NCI-H460 (cell line): ENCODE data around the gene TBC1D5. TPM values are rescaled to one million over a fixed set of nuclear protein-coding genes. Genes with fewer than 3 reads are reported as not detected.
"Not testable (repeated sequence)": the region's sequence is repeated elsewhere in the genome, so short reads cannot be mapped to it uniquely, and the experiment has no call there.

Experiments
- DNase-seq: peaks from one replicate; pipeline ENCODE4 v3.0.0-alpha.2; 2016; ENCODE audit warnings: low read depth; ENCODE audit errors: extremely low read depth
- total RNA-seq: library from RNA; depleted of rRNA; stranded (reverse); fragments of >200 nt; shearing (Covaris generic); gene quantifications from 2 replicates; pipeline ENCODE4 v1.2.3, GENCODE V29; 2014

Gene TBC1D5
- total RNA-seq, 1 experiment from 2014 or later: 48.7 TPM

DNA sequence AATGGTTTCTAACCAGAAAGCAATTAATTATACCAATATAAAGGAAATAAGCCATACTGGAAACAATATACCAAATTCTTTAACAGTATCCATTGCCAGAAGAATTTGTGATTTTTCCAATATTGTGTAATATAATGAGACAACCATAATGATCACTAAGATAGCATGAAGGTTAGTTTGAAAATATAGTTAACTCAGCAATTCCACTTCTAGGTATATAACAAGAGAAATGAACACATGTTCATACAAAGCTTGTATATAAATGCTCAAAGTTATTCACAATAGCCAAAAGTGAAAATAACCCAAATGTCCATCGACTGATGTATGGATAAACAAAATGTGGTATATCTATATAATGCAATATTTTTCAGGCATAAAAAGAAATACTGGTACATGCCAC lies 369.1 kb downstream of the TBC1D5 start:
- DNase-seq: no peak

DNA sequence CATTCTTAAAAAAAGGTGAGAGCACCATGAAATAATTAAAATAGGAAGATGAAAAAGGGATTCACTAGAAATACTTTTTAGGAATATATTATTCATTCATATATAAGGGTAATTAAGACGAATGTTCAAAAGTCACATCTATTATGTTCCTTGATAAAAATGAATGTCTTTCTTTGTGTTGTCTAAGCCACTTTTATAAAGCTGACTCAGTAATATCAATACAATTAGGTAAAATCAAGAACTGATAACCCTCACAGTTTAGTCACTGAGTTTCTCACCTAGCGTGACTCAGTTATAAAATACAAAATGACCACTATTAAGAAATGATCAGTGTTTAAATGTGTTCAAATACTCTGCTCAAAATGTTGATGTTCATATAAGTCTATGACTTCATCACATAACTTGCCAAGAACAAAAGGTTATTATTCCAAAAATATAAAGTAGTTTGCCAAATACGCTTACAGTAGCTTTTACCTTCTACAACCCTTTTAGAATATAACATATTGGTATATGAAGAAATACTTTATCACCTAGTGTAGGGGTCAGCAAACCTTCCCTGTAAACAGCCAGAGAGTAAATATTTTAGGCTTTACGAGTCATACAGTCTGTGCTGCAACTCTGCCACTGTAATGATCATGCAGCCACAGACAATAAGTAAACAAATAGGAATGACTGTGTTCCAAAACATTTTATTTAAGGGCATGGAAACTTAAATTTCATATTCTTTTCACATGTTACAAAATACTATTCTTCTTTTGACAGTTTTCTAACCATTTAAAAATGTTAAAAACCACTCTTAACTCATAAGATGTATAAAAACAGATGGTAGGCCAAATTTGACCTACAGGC lies 369.8 kb downstream of the TBC1D5 start:
- no peak for DNase-seq

- DNase-seq: no peak
These were observed 372.5 kb downstream of the TBC1D5 start for GRCh38 chr3:17369973-17370372.

- no peak for DNase-seq
These were observed 375.3 kb downstream of the TBC1D5 start for GRCh38 chr3:17367171-17367570.

- peak; percentile 16 for DNase-seq
These were observed 381.4 kb downstream of the TBC1D5 start for GRCh38 chr3:17360991-17361390.

GRCh38 chr3:17359911-17360310 lies 382.5 kb downstream of the TBC1D5 start:
- DNase-seq: no peak

DNA sequence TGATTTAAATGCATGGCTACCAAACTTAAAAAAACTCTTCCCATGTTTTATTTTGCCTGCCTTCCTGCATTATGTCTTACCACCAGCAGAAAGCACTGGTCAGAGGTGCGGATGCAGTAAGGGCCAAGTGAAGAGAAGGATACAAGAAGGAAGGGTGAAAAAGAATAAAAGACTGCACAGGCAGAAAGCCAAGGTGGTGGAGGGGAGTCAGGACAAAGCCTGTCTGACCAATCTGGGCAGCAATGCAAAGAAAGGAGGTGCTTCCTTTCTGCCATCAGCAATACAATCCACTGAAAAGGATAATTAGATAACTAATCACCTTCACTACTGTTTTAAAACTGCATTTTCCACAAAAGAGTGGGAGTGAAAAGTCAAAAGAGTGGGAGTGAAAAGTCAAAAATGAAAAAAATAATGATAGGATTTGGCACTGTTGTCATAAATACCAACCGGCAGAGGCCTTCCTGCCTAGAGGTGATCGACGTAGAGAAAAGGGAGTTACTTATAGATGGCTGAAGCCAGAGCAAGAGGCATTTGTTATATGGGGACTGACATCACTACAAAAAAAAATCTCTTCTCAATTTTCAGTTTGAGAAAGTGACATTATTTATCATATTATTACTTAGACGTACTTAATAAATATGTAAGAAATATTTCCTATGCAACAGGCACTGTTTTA lies 385.3 kb downstream of the TBC1D5 start:
- no peak for DNase-seq

DNA sequence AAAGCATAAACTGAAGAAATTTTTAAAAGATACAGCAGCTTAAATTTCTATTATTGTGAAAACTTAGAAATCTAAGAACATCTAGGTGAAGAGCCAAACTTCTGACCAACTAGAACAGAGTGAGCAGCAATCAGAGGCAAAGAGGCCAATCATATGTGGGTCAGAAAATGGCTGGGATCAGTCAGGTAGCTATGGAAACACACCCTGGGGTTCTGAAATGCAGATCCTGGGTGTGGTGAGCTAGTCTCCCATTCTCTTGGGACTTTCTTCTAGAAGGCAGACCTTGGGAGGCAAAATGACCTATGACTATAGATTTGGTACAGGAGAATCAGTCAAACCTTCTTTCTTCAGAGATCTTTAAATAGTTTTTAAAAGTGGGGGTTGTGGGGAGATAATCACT lies 385.8 kb downstream of the TBC1D5 start:
- no peak for DNase-seq

GRCh38 chr3:17355591-17355990 lies 386.8 kb downstream of the TBC1D5 start:
- no peak for DNase-seq

GRCh38 chr3:17354341-17354740 lies 388.1 kb downstream of the TBC1D5 start:
- DNase-seq: no peak

DNA sequence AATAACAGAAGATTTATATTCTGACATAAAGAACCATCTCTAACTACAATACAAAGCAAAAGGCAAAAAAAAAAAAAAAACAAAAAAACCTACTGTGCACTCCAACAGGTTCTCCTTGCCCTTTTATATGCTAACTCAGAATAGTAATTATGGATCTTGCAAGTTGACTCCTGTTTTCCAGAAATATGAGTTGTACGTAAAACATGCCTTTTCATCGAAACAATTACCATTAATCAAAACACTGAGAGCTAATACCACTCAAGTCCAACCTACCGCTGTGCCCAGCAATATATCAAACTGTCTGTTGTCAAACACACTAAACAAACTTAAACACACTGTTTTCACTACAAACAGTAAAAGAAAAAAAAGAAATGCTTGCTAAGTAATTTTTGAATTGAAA lies 389.8 kb downstream of the TBC1D5 start:
- no peak for DNase-seq

DNA sequence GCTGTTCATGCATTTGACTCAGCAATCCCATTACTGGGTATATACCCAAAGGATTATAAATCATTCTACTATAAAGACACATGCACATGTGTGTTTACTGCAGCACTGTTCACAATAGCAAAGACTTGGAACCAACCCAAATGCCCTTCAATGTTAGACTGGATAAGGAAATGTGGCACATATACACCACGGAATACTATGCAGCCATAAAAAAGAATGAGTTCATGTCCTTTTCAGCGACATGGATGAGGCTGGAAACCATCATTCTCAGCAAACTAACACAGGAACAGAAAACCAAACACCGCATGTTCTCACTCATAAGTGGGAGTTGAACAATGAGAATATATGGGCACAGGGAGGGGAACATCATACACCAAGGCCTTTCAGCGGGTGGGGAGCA lies 391.2 kb downstream of the TBC1D5 start:
- DNase-seq: not testable (repeated sequence)

GRCh38 chr3:17349093-17349492 lies 393.3 kb downstream of the TBC1D5 start:
- DNase-seq: no peak

DNA sequence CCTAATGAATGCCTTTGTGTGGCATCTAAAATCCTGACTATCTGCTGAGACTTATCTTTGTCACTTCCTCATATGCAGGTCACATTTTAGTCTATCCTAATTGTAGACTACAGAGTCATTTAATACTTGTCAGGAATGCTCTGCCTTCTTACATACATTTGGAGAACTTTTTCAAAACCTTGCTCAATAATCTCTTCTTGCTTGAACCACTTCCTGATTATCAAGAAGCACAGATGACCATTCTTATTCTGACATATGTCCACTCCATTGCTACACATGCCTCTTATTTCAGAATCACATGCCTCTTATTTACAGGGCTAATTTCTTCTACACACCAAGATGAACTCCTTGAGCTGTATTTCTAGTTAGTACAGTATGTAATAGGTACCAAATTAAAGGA lies 400.3 kb downstream of the TBC1D5 start:
- DNase-seq: no peak

DNA sequence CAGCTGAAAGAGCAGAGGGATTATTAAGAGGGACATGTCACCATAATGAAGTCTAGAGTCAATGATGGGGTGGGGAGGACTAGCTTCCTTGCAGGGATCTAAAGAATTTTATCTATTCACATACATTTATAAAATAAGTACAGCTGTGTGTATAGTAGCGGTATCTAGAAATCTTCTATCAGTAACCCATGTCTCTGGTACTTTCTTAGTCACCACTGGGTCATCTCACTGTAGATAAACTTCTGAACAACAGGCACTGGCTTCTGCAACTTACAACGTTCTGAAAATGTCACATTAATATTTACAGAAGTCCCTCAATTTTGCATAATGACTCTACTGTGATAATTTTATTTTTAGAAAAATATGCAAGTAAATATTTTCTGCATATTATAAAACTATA lies 401.7 kb downstream of the TBC1D5 start:
- no peak for DNase-seq

- no peak for DNase-seq
These were observed 402.2 kb downstream of the TBC1D5 start for GRCh38 chr3:17340261-17340660.

DNA sequence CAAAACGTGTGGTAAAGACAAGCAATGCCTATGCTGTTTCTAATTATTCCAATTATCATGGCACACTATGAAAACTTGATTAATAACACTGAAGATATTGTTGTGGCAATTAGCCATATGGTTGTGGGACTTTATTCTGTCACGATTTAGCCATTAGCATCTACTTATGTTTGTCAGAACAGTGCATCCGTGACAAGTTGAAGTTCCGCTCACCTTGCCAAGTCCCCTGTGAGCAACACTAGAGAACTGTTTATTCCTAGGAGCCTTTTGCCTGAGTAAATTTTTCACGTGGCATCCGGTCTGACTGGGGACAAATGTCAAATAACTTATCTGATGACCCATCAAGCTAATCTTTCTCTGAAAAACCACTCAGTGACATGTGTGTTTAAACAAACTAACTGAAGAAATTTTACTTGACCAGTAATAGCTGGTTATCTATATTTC lies 403.3 kb downstream of the TBC1D5 start:
- no peak for DNase-seq

- no peak for DNase-seq
These were observed 406.1 kb downstream of the TBC1D5 start for GRCh38 chr3:17336291-17336690.

DNA sequence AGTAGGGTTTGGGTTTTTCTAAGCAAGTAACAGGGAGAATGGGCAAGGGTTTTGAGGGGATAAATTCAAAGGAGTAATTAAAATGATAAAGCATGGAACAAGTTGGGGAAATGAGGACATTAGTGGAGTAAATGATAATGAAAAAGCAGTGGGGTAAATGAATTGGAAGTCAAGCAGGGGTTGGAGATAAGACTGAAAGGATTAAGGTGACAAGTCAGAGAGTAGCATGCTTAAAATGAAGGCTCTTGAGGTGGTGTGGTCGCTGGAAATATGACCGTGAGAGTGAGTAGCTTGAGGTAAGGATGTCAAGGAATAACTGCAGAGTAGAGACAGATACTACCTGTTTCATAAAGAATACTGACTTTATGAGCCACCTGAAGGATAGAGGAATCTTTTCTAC lies 408.5 kb downstream of the TBC1D5 start:
- no peak for DNase-seq

DNA sequence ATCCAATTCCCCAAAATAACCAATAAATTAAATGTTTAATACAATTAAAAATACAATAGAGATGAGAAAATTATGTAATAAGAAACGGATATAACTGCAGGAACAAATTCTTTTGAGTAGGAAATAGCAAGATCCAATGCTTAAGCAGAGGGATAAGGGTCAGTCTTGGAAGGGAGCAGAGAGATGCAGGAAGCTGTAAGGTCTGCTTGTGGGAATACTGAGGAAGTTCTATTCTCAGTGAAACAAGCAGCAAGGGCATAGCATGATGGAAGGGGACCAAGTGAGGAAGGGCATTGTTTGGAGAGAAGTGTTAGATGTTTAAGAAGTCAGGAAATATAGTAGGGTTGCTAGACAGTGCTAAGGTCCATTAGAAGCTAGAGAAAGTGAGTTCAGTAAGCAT lies 409.0 kb downstream of the TBC1D5 start:
- DNase-seq: no peak

- no peak for DNase-seq
These were observed 411.8 kb downstream of the TBC1D5 start for GRCh38 chr3:17330660-17331059.

GRCh38 chr3:17329927-17330326 lies 412.5 kb downstream of the TBC1D5 start:
- DNase-seq: no peak
